Measurements from ENCODE around the gene RPN1.

DNA sequence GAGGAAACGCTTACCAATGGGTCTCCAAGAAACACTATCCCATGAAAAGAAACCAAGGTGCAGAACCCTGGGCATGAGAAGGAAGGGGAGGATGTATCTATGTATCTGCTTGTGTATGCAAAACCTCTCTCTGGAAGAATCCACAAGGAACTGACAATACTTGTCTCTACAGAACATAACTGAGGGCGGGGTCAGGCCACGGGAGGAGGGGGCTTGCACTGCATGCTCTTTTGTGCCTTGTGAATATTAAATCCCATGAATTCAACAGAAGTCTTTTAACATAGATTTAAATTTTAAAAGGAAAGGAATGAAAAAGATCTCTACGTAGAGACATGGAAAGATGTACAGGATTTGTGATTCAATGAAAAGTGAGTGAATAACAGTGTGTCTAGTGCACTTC is 57.8 kb downstream of the RPN1 start:
- TF ChIP-seq, protein P1, sequence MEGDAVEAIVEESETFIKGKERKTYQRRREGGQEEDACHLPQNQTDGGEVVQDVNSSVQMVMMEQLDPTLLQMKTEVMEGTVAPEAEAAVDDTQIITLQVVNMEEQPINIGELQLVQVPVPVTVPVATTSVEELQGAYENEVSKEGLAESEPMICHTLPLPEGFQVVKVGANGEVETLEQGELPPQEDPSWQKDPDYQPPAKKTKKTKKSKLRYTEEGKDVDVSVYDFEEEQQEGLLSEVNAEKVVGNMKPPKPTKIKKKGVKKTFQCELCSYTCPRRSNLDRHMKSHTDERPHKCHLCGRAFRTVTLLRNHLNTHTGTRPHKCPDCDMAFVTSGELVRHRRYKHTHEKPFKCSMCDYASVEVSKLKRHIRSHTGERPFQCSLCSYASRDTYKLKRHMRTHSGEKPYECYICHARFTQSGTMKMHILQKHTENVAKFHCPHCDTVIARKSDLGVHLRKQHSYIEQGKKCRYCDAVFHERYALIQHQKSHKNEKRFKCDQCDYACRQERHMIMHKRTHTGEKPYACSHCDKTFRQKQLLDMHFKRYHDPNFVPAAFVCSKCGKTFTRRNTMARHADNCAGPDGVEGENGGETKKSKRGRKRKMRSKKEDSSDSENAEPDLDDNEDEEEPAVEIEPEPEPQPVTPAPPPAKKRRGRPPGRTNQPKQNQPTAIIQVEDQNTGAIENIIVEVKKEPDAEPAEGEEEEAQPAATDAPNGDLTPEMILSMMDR (IDR thresholded peaks at IDR 0.05), result no peak
- TF ChIP-seq POLR2A (IDR thresholded peaks at IDR 0.05), result no peak

Measured in testis (tissue), 2 donors.